Measurements from ENCODE around the gene IQGAP2. TPM values are rescaled to one million over a fixed set of nuclear protein-coding genes. Genes with fewer than 3 reads are reported as not detected.

IQGAP2 gene
- total and polyA plus RNA-seq, 2 of the 8 experiments (the other 6 are each of a cell fraction or from before 2014, with no cell fraction given), result 19.7 to 66.0 TPM

- TF ChIP-seq GTF2F1 (IDR thresholded peaks at IDR 0.05; ENCODE audit: borderline replicate concordance, low read depth, low read length) (no peak), SIN3A (conservative IDR thresholded peaks at IDR 0.05 in 1 of 2, IDR thresholded peaks at IDR 0.05 in 1 of 2; ENCODE audit: low read depth in 1 of 2, low read length in 2 of 2) (no peak), POLR2A (IDR thresholded peaks at IDR 0.05; ENCODE audit: control extremely low read depth in 1 of 2, low read depth in 2 of 2, low read length in 2 of 2) (no peak), TAF1 (IDR thresholded peaks at IDR 0.05; ENCODE audit: low read depth, low read length) (no peak), CTBP2 (IDR thresholded peaks at IDR 0.05; ENCODE audit: borderline replicate concordance, insufficient read depth, insufficient read length, low read length) (no peak), RNF2 (IDR thresholded peaks at IDR 0.05; ENCODE audit: borderline replicate concordance, low read depth, low read length, missing control alignments, poor library complexity, severe bottlenecking) (no peak), KDM1A (IDR thresholded peaks at IDR 0.05; ENCODE audit: borderline replicate concordance, low read length) (no peak), MAFK (IDR thresholded peaks at IDR 0.05; ENCODE audit: low read depth, low read length) (no peak)
- TF ChIP-seq, protein P1, sequence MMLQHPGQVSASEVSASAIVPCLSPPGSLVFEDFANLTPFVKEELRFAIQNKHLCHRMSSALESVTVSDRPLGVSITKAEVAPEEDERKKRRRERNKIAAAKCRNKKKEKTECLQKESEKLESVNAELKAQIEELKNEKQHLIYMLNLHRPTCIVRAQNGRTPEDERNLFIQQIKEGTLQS (IDR thresholded peaks at IDR 0.05; ENCODE audit: insufficient read depth, low read depth, low read length), result no peak
These were observed 72.9 kb downstream of the IQGAP2 start (continued) for GRCh38 chr5:76475936-76476335.

All from H1 (cell line).